IPS-18a (cell line): ENCODE measurements around the gene ZNF862.
"Not testable (repeated sequence)": the region's sequence is repeated elsewhere in the genome, so short reads cannot be mapped to it uniquely, and the experiment has no call there.

Source experiments
- H3K27ac ChIP-seq: one replicate; pipeline ENCODE4 v1.5.1; 2013; ENCODE audit warnings: low read length
- H3K27me3 ChIP-seq: one replicate; pipeline ENCODE4 v1.6.1; 2013; ENCODE audit warnings: mild to moderate bottlenecking, low read length; ENCODE audit not compliant: control insufficient read depth, insufficient read depth
- H3K36me3 ChIP-seq: one replicate; pipeline ENCODE4 v1.6.1; 2013; ENCODE audit warnings: low read depth, low read length; ENCODE audit not compliant: control insufficient read depth
- H3K4me1 ChIP-seq: one replicate; pipeline ENCODE4 v1.6.1; 2013; ENCODE audit warnings: low read depth, low read length; ENCODE audit not compliant: control insufficient read depth
- H3K4me3 ChIP-seq: one replicate; pipeline ENCODE4 v1.5.1; 2013; ENCODE audit warnings: low read length
- H3K9ac ChIP-seq: one replicate; pipeline ENCODE4 v1.6.1; 2013; ENCODE audit warnings: mild to moderate bottlenecking, low read length, moderate library complexity
- H3K9me3 ChIP-seq: one replicate; pipeline ENCODE4 v1.6.1; 2013; ENCODE audit warnings: low read depth, low read length; ENCODE audit not compliant: control insufficient read depth

The ZNF862 gene

GRCh38 chr7:149881328-149882247 is 43.4 kb downstream of the ZNF862 start:
- Histone ChIP-seq H3K4me3 (no peak overlapping the region), H3K36me3 (no peaks in the 10 kb centered on the region), H3K9ac (no peak overlapping the region), H3K9me3 (no peaks in the 10 kb centered on the region), H3K4me1 (peaks cover 11% of the 10 kb centered on the region), H3K27me3 (peaks cover 4% of the 10 kb centered on the region), H3K27ac (no peak overlapping the region)

GRCh38 chr7:149882248-149883047 is 44.3 kb downstream of the ZNF862 start:
- H3K9me3 ChIP-seq, result no peaks in the 10 kb centered on the region

GRCh38 chr7:149883048-149883438 is 44.9 kb downstream of the ZNF862 start:
- Histone ChIP-seq H3K27ac (no peak overlapping the region), H3K4me3 (no peak overlapping the region), H3K9ac (no peak overlapping the region), H3K27me3 (peaks cover 4% of the 10 kb centered on the region), H3K36me3 (no peaks in the 10 kb centered on the region), H3K4me1 (peaks cover 11% of the 10 kb centered on the region), H3K9me3 (no peaks in the 10 kb centered on the region)

More at GRCh38 chr7:149882248-149883047, 44.3 kb downstream of the ZNF862 start:
- Histone ChIP-seq H3K9ac (no peak overlapping the region), H3K4me3 (no peak overlapping the region), H3K27ac (no peak overlapping the region), H3K27me3 (peaks cover 4% of the 10 kb centered on the region), H3K36me3 (no peaks in the 10 kb centered on the region), H3K4me1 (peaks cover 11% of the 10 kb centered on the region)

- H3K9me3 ChIP-seq, result no peaks in the 10 kb centered on the region
- peaks cover 4% of the 10 kb centered on the region for H3K27me3 ChIP-seq
- no peak overlapping the region for H3K27ac ChIP-seq
- no peak overlapping the region for H3K4me3 ChIP-seq
- no peaks in the 10 kb centered on the region for H3K36me3 ChIP-seq
- H3K4me1 ChIP-seq, result peaks cover 11% of the 10 kb centered on the region
- H3K9ac ChIP-seq, result no peak overlapping the region
Observed at GRCh38 chr7:149883452-149883861, 45.3 kb downstream of the ZNF862 start.

- H3K9me3 ChIP-seq, result no peaks in the 10 kb centered on the region
- no peak overlapping the region for H3K4me3 ChIP-seq
- H3K27me3 ChIP-seq, result peaks cover 4% of the 10 kb centered on the region
- no peak overlapping the region for H3K27ac ChIP-seq
- H3K36me3 ChIP-seq, result no peaks in the 10 kb centered on the region
- no peak overlapping the region for H3K9ac ChIP-seq
- H3K4me1 ChIP-seq, result peaks cover 11% of the 10 kb centered on the region
Observed at GRCh38 chr7:149884016-149884415, 45.8 kb downstream of the ZNF862 start.

GRCh38 chr7:149884541-149884940 is 46.4 kb downstream of the ZNF862 start:
- no peaks in the 10 kb centered on the region for H3K9me3 ChIP-seq
- H3K27ac ChIP-seq, result no peak overlapping the region
- peaks cover 4% of the 10 kb centered on the region for H3K27me3 ChIP-seq
- no peak overlapping the region for H3K9ac ChIP-seq
- peaks cover 11% of the 10 kb centered on the region for H3K4me1 ChIP-seq
- H3K4me3 ChIP-seq, result no peak overlapping the region
- H3K36me3 ChIP-seq, result no peaks in the 10 kb centered on the region

- H3K27ac ChIP-seq, result no peak overlapping the region
Observed at GRCh38 chr7:149885191-149886017, 47.2 kb downstream of the ZNF862 start.

GRCh38 chr7:149886018-149886415 is 47.8 kb downstream of the ZNF862 start:
- no peak overlapping the region for H3K9ac ChIP-seq
- H3K4me3 ChIP-seq, result no peak overlapping the region
- H3K27me3 ChIP-seq, result peaks cover 4% of the 10 kb centered on the region
- H3K27ac ChIP-seq, result no peak overlapping the region
- peaks cover 11% of the 10 kb centered on the region for H3K4me1 ChIP-seq
- no peaks in the 10 kb centered on the region for H3K36me3 ChIP-seq
- H3K9me3 ChIP-seq, result no peaks in the 10 kb centered on the region

More at GRCh38 chr7:149885191-149886017, 47.2 kb downstream of the ZNF862 start:
- Histone ChIP-seq H3K27me3 (peaks cover 4% of the 10 kb centered on the region), H3K36me3 (no peaks in the 10 kb centered on the region), H3K9ac (no peak overlapping the region), H3K4me1 (peaks cover 11% of the 10 kb centered on the region), H3K4me3 (no peak overlapping the region), H3K9me3 (no peaks in the 10 kb centered on the region)

GRCh38 chr7:149887311-149887710 is 49.1 kb downstream of the ZNF862 start:
- Histone ChIP-seq H3K27ac (no peak overlapping the region), H3K27me3 (peaks cover 4% of the 10 kb centered on the region), H3K36me3 (no peaks in the 10 kb centered on the region), H3K4me1 (peaks cover 11% of the 10 kb centered on the region), H3K9me3 (no peaks in the 10 kb centered on the region), H3K9ac (no peak overlapping the region), H3K4me3 (no peak overlapping the region)

GRCh38 chr7:149890715-149891114 is 52.5 kb downstream of the ZNF862 start:
- H3K9ac ChIP-seq, H3K9me3 ChIP-seq, H3K36me3 ChIP-seq, H3K27me3 ChIP-seq, H3K4me3 ChIP-seq, H3K27ac ChIP-seq, H3K4me1 ChIP-seq: not testable (repeated sequence)

- H3K4me1 ChIP-seq, H3K9me3 ChIP-seq, H3K27me3 ChIP-seq, H3K36me3 ChIP-seq, H3K27ac ChIP-seq, H3K4me3 ChIP-seq, H3K9ac ChIP-seq: not testable (repeated sequence)
Observed at GRCh38 chr7:149894957-149895356, 56.8 kb downstream of the ZNF862 start.
